Right atrium auricular region (tissue), 2 donors: ENCODE measurements around the gene LY6G6D. TPM values are rescaled to one million over a fixed set of nuclear protein-coding genes. Genes with fewer than 3 reads are reported as not detected.

Experiments used
- DNase-seq: peaks from one replicate; pipeline ENCODE4 v3.0.0-alpha.2; 2019; ENCODE audit warnings: low spot score
- H3K27ac ChIP-seq, 2 donors: fragments of 200-600 bp; sonication (generic); 1 replicate in 1 of 2; 2 replicates in 1 of 2; pipeline ENCODE4 v1.5.1; 2016 to 2019
- H3K27me3 ChIP-seq, 2 donors: fragments of 200-600 bp; sonication (generic); one replicate each; pipeline versions ENCODE4 v1.5.1 to v1.6.0; 2017 to 2019
- H3K36me3 ChIP-seq: fragments of 200-600 bp; sonication (generic); one replicate; pipeline ENCODE4 v1.5.1; 2016
- H3K4me1 ChIP-seq, 2 donors: fragments of 200-600 bp; sonication (generic); one replicate each; pipeline versions ENCODE4 v1.5.1 to v1.6.0; 2017 to 2019
- H3K4me3 ChIP-seq, 2 donors: fragments of 200-600 bp; sonication (generic); 1 replicate in 1 of 2; 2 replicates in 1 of 2; pipeline ENCODE4 v1.5.1; 2017 to 2019; ENCODE audit warnings: mild to moderate bottlenecking in 1 of 2, moderate library complexity in 1 of 2
- H3K9me3 ChIP-seq, 2 donors: fragments of 200-600 bp; sonication (generic); one replicate each; pipeline ENCODE4 v1.5.1; 2019
- total RNA-seq, 2 donors: library from RNA; depleted of rRNA; stranded (reverse); fragments of >200 nt; gene quantifications; one replicate each; pipeline ENCODE4 v1.1.0, GENCODE V29; 2016
- TF ChIP-seq, protein P1 (sequence below), 2 donors: fragments of 200-600 bp; sonication (generic); IDR thresholded peaks; one replicate each; pipeline ENCODE4 v1.5.1; 2019; ENCODE audit warnings: antibody characterized with exemption in 2 of 2

Gene LY6G6D
- total RNA-seq, 2 donors from 2014 or later, result not detected

DNA sequence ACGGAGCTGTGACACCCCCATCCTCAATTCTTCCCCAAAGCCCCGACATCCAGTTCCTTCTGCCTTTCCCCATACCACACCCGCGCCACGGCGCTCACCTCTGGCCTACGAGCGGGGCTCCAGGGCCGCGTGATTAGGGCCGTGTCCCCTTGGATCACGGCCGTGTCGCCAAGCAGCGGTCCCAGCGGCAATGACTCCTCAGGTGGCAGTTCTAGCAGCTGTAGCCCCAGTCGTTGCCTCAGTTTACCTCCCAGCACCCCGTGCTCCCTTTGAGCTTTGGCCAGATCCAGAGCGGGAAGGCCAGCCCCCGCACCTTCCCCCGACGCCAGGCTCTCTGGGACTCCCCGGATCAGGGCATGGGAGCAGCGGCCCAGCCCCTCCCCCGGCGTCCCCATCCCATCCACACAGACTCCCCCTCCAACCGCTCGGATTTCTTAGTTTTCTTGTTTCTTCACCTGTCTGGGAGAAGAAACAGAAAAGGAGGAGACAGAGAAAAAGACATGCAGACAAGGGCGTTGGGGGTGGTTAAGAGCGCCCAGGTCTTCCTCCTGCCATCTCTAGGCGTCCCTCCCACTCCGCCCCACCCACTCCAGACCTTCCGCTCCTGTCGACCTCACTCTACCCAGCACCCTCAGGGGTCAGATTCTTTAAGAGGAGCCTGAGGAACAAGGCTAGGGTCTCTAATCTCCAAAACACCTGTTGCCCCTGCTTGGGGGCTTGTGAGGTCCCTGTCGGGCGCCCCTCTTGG, 13.8 kb downstream of the LY6G6D start, which contains the start of gene DDAH2:
Gene DDAH2 (minus strand): TSS at position 533 of the 748 bp plus-strand sequence. CDS start 138 bp downstream, at position 395.
- no peaks in the 10 kb centered on the region for H3K27me3 ChIP-seq
- peak within 1 kb of the TSS; percentile 68 to 82 for H3K4me3 ChIP-seq
- H3K36me3 ChIP-seq, result peaks cover 55% of the 10 kb centered on the region
- TF ChIP-seq, protein P1, sequence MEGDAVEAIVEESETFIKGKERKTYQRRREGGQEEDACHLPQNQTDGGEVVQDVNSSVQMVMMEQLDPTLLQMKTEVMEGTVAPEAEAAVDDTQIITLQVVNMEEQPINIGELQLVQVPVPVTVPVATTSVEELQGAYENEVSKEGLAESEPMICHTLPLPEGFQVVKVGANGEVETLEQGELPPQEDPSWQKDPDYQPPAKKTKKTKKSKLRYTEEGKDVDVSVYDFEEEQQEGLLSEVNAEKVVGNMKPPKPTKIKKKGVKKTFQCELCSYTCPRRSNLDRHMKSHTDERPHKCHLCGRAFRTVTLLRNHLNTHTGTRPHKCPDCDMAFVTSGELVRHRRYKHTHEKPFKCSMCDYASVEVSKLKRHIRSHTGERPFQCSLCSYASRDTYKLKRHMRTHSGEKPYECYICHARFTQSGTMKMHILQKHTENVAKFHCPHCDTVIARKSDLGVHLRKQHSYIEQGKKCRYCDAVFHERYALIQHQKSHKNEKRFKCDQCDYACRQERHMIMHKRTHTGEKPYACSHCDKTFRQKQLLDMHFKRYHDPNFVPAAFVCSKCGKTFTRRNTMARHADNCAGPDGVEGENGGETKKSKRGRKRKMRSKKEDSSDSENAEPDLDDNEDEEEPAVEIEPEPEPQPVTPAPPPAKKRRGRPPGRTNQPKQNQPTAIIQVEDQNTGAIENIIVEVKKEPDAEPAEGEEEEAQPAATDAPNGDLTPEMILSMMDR (IDR thresholded peaks at IDR 0.05), result peak in 1 of 2 donors; percentile 33
- H3K27ac ChIP-seq, result peak within 1 kb of the TSS; percentile 92 to 99
- peaks cover 0 to 35% of the 10 kb centered on the region in 2 donors for H3K4me1 ChIP-seq
- H3K9me3 ChIP-seq, result no peaks in the 10 kb centered on the region
- DNase-seq, result no peak

DNA sequence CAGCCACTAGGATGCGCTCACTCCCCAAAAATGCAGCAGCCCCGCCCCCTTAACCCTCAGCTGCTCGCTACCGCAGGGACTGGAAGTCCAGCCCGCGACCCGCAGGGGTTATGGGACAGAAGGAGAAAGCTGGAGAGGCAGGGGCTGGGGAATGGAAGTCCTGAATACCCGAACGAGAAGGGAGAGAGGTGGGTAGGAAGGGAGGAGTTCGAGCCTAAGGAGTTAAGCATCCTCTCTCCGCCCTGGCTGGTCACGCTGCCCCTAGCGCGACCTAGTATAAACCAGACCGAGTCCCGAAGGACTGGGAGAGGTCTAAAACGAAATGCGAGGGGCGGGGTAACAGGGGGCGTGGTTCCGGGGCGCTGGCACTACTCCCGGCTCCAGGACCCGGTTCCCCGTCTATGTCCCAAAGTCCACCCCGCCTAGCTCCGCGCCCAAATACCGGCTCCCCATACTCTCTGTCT, 14.4 kb downstream of the LY6G6D start:
- peaks cover 0 to 42% of the 10 kb centered on the region in 2 donors for H3K4me1 ChIP-seq
- peak overlapping the region; percentile 92 to 99 for H3K27ac ChIP-seq
- DNase-seq, result peak; percentile 95
- H3K4me3 ChIP-seq, result peak overlapping the region; percentile 68 to 82
- TF ChIP-seq, protein P1 (IDR thresholded peaks at IDR 0.05), result peak; percentile 6 to 80
- no peaks in the 10 kb centered on the region for H3K9me3 ChIP-seq
- no peaks in the 10 kb centered on the region for H3K27me3 ChIP-seq
- peaks cover 59% of the 10 kb centered on the region for H3K36me3 ChIP-seq

DNA sequence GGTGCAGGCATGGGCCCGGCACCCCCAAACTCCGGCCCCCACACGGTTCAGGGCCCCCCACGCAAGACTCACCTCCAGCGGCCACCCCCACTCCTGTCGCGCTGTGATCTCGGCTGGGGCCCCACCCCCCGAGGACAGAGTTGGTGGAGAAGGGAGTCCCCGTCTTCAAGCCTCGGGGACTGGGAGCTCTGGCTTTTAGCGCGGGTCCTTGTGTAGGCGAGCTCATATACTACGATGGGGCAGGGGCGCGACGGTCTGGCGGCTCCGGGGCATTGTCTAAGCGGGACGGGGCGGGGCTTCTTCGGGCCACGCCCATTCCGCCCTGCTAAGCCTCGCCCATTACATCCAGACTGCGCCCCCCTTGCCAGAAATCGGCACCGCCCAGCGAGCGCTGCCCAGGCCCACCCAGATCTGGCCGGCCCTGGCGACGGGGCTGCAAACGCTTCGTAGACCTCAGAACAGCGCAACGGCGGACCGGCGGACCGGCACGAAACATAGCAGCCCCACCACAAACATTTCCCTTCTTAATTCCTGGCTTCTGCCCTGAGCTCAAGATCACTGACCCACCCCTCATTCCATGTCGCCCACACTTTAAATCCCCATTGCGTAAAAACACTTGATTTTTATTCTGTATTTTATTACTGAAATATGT, 15.0 kb downstream of the LY6G6D start:
- peak overlapping the region; percentile 68 to 82 for H3K4me3 ChIP-seq
- peak; percentile 92 for DNase-seq
- TF ChIP-seq, protein P1 (IDR thresholded peaks at IDR 0.05), result no peak
- peaks cover 0 to 47% of the 10 kb centered on the region in 2 donors for H3K4me1 ChIP-seq
- H3K9me3 ChIP-seq, result no peaks in the 10 kb centered on the region
- H3K27ac ChIP-seq, result peak overlapping the region; percentile 92 to 99
- no peaks in the 10 kb centered on the region for H3K27me3 ChIP-seq
- peaks cover 59% of the 10 kb centered on the region for H3K36me3 ChIP-seq

DNA sequence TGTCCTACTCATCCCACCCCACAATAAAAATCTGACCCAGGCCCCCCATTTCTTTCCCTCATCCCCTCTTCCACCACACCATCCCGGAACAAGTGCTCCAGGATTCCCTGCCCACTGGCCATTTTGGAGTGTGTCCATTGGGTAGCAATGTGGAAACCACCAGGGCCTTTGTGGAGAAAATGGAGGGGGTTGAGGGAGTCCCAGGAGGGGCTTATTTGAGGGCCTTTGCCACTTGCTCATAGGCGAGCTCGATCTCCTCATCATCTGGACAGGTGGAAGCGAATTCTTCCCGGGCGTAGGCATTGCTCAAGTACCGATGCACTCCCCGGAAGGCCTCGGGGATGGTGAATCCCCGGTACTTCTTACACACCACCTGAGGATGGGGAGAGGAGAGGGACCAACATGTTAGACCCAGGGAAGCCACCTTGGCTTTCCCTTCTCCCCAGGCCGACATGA, 15.5 kb downstream of the LY6G6D start:
- Histone ChIP-seq H3K4me3 (peak overlapping the region; percentile 68 to 82), H3K27me3 (no peaks in the 10 kb centered on the region)

DNA sequence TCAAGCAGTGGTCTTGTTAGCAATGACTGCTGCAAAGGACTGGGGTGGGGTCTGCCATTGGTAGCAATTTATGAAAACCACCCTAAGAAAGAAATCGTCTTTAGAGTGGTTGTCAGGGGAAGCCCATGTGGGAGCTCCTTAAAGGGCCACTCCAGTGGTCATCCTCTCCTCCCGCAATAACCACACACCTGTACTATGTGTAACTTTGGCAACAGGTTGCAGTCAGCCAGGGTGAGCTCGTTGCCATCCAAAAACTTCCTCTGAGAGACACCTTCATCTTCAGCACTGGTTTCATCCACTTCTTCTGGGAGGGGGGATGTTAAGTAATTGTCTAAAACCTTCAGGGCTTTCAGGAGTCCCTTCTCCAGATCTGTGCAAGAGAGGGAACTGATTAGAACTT, 16.9 kb downstream of the LY6G6D start:
- Histone ChIP-seq H3K36me3 (peaks cover 47% of the 10 kb centered on the region), H3K27ac (no peak overlapping the region), H3K4me3 (no peak overlapping the region)

More for the DNA sequence above, 15.5 kb downstream of the LY6G6D start:
- Histone ChIP-seq H3K36me3 (peaks cover 59% of the 10 kb centered on the region), H3K27ac (peak overlapping the region; percentile 92 to 99), H3K9me3 (no peaks in the 10 kb centered on the region), H3K4me1 (peaks cover 0 to 49% of the 10 kb centered on the region in 2 donors)
- TF ChIP-seq, protein P1 (IDR thresholded peaks at IDR 0.05), result no peak
- no peak for DNase-seq

More for the DNA sequence above, 16.9 kb downstream of the LY6G6D start:
- Histone ChIP-seq H3K4me1 (peaks cover 0 to 50% of the 10 kb centered on the region in 2 donors), H3K9me3 (no peaks in the 10 kb centered on the region), H3K27me3 (no peaks in the 10 kb centered on the region)
- DNase-seq, result no peak
- TF ChIP-seq, protein P1 (IDR thresholded peaks at IDR 0.05), result no peak
